GM19351 (cell line): ENCODE data around the gene LUC7L3.
"Not testable (repeated sequence)": the region's sequence is repeated elsewhere in the genome, so short reads cannot be mapped to it uniquely, and the experiment has no call there.

Experiments used
- ATAC-seq: cut with Tn5 transposase; IDR thresholded peaks from one replicate; pipeline ENCODE4 v1.9.1; 2021; ENCODE audit warnings: mild to moderate bottlenecking, moderate library complexity; ENCODE audit not compliant: unreplicated experiment

Gene LUC7L3, protein sequence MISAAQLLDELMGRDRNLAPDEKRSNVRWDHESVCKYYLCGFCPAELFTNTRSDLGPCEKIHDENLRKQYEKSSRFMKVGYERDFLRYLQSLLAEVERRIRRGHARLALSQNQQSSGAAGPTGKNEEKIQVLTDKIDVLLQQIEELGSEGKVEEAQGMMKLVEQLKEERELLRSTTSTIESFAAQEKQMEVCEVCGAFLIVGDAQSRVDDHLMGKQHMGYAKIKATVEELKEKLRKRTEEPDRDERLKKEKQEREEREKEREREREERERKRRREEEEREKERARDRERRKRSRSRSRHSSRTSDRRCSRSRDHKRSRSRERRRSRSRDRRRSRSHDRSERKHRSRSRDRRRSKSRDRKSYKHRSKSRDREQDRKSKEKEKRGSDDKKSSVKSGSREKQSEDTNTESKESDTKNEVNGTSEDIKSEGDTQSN

DNA sequence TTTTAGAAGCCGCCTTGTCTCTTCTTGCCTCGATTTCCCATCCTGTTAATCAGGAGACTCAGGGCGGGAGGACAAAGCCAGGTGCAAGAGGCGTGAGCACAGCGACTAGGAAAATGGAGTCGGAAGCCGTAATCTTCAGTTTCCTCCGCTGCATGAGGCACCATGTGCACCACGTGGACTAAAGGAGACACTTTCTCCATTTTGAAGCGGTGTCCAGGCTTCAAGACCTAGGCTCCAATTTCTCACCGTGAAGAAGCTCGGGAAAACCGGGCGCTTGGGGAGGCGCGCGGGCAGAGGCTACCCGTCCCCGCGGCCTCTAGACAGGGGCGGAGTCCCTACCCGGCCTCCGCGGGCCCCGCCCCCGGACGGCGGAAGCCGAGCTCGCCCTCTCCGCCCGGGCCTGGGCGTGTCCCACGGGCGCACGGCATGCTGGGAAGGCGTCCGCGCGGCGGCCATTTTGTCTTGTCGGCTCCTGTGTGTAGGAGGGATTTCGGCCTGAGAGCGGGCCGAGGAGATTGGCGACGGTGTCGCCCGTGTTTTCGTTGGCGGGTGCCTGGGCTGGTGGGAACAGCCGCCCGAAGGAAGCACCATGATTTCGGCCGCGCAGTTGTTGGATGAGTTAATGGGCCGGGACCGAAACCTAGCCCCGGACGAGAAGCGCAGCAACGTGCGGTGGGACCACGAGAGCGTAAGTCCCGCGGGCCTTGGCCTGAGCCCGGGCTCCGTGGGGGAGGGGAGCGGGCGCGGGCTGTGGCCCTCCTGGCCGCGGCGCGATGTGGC, at the start of gene LUC7L3:
LUC7L3 (plus strand) TSS at position 460 of the 780 bp plus-strand sequence; CDS start at position 590, 130 bp downstream.
- peak; percentile 90 for ATAC-seq

DNA sequence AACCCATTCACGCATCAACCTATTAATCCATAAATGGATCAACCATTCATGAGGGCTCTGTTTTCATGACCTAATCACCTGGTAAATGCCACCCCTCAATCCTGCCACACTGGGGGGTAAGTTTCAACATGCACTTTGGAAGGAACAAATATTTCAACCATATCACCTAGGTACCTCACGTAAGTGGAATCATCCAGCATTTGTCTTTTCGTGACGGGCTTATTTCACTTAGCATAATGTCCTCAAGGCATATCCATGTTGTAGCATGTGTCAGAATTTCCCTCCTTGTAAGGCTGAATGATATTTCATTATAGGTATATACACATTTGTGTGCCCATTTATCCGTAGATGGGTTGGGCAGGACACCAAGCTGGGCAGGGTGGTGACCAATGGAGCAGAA, 47.3 kb upstream of the LUC7L3 start:
- no peak for ATAC-seq

DNA sequence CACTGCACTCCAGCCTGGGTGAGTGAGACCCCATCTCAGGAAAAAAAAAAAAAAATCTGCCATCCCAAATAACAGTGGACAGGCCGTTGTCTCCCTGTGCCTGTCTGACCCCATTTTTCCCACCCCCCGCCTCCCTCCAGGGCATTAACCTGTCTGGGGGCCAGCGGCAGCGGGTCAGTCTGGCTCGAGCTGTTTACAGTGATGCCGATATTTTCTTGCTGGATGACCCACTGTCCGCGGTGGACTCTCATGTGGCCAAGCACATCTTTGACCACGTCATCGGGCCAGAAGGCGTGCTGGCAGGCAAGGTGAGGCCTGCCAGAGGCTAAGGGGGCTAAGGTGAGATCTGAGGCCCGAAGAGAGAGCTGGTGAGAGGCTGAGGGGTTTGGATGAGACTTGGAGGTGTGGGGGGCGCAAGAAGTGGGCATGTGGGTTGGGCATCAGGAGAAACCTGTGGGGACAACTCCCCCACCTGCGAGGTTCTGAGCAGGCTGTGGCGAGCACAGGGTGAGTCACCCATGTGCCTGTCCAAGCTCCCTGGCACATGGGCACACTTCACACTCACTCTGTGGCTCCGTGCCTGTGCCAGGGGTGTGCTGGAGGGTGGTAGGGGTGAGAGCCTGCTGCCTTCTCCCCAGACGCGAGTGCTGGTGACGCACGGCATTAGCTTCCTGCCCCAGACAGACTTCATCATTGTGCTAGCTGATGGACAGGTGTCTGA, 46.4 kb upstream of the LUC7L3 start:
- ATAC-seq = no peak

DNA sequence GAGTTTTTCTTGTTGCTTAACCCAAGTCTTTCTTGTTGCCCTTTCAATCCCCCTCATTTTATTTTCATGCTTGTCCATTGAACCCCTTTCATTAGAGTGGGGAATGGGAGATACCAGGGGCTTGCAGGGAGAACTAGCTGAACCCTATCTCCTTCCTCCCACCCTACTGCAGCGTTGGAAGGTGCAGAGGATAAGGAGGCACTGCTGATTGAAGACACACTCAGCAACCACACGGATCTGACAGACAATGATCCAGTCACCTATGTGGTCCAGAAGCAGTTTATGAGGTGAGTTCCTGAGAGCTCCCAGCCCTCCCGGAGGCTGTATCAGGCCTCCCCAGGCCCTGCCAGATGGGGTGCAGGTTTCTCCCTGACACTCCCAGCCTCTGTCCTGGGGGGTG, 44.2 kb upstream of the LUC7L3 start:
- no peak for ATAC-seq

DNA sequence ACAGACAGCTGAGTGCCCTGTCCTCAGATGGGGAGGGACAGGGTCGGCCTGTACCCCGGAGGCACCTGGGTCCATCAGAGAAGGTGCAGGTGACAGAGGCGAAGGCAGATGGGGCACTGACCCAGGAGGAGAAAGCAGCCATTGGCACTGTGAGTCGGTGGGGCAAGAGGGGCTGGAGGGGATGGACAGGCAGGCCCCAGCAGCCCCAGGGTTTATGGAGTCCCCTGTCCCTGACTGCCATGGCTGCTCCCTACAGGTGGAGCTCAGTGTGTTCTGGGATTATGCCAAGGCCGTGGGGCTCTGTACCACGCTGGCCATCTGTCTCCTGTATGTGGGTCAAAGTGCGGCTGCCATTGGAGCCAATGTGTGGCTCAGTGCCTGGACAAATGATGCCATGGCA, 43.8 kb upstream of the LUC7L3 start:
- ATAC-seq = no peak

DNA sequence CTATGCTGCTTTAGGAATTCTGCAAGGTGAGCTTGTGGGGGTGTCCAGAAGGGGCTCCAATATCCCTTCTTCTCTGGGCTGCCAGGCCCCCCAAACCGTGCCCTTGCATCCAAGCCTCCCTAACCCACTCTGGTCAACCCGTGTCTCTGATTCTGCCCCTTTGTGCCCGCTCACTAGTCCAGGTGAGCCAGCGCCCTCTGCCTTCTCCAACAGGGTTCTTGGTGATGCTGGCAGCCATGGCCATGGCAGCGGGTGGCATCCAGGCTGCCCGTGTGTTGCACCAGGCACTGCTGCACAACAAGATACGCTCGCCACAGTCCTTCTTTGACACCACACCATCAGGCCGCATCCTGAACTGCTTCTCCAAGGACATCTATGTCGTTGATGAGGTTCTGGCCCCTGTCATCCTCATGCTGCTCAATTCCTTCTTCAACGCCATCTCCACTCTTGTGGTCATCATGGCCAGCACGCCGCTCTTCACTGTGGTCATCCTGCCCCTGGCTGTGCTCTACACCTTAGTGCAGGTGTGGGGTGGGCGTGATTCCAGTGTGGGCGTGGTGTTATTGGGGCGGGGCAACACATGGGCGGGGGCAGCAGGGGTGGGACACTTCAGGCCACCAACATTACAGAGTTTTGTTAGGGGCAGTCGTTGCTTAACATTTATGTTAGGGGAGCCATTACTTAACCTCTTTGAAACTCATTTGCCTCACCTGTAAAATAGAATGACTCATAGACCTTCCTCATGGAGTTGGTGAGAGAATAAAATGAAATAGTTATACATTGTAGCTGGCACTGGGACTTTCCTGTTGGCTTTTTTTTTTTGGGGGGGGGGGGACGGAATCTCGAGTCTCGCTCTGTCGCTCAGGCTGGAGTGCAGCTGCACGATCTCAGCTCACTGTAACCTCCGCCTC, 43.1 kb upstream of the LUC7L3 start:
- ATAC-seq = no peak

DNA sequence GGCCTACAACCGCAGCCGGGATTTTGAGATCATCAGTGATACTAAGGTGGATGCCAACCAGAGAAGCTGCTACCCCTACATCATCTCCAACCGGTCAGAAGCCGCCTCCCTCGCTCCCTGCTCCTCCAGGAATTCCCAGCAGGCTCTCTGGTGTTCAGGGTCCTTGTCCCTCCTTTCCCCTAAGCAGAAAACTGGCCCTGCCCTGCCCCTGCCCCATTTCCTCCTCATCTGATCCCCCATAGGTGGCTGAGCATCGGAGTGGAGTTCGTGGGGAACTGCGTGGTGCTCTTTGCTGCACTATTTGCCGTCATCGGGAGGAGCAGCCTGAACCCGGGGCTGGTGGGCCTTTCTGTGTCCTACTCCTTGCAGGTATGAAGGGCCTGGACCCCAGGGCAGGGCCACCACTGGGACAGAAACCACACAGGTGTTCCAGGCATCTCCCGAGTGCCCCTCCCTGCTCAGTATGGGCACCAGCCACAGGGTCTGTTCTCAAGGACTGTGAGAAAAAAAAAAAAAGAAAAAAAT, 41.5 kb upstream of the LUC7L3 start:
- ATAC-seq = no peak

DNA sequence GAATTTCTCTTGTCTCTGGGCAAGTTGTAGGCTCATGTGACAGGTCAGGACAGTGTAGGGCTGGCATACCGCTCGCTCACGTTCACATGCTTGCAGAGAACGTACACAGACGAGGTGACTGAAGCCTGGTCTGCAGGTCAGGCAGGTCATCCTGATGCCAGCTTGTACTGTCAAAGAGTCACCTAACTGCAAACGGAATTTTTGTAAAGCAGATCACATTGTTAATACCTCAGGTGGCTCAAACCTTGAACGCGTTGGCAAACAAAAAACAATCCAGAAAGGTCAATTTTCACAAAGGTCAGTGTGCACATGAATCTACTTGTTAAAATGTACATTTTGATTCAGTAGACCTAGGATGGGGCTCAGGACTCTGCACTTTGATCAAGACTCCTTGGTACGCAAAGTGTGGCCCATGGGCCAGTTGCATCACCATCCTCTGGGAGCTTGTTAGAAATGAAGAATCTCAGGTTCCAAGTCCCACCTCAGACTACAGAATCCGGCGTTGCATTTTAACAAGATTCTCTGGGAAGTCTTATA, 40.3 kb upstream of the LUC7L3 start:
- ATAC-seq = no peak

DNA sequence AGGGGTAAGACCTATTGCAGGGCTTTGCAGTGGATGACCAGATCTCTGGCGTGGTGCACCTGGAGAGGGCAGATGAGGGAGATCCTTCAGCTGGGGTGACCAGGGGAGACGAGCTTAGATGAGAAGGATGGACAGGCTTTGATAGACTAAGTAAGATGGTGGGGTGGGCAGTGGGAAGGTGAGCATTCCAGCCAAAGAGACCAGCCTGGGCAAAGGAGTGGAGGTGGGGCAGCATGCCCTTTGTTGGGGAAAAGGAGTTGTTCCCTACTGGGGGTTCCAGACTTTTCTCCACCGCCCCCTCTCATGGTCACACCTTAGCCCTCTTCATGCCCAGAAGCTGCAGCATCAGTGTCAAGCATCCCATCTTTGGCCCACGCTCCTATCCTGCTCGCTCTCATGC, 39.3 kb upstream of the LUC7L3 start:
- ATAC-seq = no peak

DNA sequence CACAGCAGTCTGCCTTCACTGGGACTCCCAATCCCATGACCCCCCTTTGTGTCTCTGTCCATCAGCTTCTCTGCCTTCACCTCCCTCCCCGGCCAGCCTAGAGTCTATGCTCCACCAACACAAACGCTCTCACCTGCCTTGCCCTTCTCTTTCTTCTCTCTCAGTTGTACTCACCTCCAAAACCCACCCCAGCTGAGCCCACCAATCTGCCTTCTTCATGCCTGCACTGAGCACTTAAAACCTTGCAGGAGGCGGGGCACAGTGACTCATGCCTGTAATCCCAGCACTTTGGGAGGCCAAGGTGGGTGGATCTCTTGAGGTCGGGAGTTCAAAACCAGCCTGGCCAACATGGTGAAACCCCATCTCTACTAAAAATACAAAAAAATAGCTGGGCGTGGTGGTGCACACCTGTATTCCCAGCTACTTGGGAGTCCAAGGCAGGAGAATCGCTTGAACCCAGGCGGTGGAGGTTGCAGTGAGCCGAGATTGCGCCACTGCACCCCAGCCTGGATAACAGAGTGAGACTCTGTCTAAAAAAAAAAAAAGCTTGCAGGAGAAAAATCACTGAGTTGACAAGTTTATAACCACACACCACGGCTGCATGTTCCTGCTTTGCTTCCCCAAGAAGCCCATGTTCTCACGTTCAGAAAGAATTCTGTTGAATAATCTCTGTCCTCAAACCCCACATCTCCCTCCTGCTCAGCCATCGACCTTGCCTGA, 38.7 kb upstream of the LUC7L3 start:
- ATAC-seq = not testable (repeated sequence)

DNA sequence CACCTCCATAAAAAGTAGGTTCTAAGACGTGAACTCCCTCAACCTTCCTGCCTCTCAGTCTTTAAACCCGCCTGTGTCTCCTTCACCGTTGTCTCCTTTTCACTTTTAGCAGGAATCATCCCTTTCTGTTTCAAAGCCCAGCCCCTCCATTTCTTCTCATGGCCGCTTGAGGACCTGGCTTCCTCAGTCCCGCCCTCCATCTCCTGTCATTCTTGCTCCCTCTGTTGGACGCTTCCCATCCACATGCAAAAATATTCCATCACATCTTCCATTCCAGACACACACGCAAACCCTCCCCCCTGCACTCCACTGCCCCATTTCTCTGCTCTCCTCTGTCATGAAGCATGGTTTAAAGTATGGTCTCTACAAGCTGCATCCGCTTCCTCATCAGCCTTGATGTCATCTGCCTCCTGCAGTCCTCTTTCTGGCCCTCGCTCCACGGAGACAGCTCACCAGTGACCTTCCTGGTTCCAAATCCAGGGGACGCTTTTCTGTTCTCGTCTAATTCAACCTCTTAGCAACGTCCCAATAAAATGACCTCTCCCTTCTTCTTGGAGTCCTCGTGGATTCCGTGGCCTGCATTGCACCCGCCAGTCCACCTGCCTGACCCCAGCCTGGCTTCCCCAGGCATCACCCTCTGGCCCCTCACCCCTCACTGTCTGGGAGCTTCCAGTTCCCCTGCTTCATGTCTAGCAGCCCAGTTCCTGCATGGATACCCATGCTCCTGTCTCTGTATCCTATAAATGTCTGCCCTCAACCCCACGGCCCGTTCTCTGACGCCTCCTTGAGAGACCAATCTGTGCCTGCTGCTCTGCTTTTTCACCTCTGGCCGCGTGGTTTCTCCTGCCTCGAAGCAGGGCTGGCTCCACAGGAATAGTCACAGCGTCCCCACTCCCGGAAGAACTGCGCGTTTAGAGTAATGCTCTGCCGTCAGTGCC, 37.9 kb upstream of the LUC7L3 start:
- no peak for ATAC-seq

DNA sequence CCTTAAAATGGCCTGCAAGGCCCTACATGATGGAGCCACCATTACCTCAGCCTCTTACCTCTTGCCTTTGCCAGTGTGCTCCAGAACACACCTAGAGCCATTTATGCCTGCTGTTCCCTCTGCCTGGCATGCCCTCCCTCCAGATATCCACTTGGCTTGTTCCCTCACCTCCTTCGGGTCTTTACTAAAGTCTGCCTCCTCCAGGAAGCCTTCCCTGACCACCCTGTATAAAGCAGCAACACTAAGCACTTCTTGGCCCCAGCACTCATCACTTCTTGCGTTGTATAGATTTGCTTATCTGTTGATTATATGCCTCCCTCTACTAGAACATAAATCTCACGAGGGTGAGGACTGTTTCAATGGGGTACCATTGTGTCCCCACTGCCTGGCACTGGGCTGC, 37.0 kb upstream of the LUC7L3 start:
- ATAC-seq = no peak

DNA sequence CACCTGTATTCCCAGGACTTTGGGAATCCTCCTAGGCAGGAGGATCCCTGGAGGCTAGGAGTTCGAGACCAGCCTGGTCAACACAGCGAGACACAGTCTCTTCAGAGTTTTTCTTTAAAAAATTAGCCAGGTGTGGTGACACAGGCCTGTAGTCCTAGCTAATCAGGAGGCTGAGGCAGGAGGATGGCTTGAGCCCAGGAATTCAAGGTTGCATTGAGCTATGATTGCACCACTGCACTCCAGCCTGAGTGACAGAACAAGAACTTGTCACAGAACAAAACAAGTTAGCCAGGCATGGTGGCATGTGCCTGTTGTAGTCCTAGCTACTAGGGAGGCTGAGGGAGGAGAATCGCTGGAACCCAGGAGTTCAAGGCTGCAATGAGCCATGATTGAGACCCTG, 36.5 kb upstream of the LUC7L3 start:
- ATAC-seq = no peak

DNA sequence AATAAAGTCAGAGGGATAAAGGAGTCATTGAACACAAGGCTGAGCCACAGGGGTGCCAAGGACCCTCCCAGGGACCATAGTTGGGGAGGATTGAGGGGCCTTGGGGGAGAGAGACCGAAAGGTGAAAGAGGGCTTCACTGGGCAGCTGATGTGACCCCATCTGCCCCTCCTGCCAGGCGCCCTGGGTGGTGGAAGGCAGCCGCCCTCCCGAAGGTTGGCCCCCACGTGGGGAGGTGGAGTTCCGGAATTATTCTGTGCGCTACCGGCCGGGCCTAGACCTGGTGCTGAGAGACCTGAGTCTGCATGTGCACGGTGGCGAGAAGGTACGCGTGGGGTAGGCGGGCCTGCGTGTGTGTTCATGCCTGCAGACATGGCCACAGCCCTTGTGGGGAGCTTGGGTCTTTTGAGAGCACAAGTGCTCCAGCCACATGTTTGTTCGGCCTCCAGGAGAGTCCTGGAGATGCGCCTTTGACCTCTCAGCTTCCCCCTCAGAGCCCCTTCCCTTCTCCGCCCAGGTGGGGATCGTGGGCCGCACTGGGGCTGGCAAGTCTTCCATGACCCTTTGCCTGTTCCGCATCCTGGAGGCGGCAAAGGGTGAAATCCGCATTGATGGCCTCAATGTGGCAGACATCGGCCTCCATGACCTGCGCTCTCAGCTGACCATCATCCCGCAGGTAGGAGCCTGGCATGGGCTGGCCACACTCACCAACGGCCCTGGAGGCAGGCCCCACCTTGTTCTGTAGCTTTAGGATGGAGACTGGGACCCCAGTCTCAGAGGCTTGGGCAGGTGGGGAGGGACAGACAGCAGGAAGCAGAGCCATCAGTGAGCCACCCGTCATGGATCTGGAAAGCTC, 35.7 kb upstream of the LUC7L3 start:
- no peak for ATAC-seq

DNA sequence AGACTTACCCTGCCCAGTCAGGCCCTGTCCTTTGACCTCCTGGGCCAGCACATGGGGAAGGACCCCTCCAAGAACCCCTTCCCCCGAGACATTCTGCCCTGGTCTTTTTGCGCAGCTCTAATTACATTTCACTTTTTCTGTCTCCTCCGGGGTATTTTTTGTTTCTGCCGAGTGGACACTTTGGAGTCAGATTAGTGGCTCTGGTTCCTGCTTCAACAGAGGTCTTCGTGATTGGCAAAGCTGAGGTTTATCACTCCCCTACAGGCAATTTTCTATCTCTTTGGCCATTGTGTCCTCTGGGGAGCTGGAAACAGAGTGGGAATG, 35.2 kb upstream of the LUC7L3 start:
- no peak for ATAC-seq

DNA sequence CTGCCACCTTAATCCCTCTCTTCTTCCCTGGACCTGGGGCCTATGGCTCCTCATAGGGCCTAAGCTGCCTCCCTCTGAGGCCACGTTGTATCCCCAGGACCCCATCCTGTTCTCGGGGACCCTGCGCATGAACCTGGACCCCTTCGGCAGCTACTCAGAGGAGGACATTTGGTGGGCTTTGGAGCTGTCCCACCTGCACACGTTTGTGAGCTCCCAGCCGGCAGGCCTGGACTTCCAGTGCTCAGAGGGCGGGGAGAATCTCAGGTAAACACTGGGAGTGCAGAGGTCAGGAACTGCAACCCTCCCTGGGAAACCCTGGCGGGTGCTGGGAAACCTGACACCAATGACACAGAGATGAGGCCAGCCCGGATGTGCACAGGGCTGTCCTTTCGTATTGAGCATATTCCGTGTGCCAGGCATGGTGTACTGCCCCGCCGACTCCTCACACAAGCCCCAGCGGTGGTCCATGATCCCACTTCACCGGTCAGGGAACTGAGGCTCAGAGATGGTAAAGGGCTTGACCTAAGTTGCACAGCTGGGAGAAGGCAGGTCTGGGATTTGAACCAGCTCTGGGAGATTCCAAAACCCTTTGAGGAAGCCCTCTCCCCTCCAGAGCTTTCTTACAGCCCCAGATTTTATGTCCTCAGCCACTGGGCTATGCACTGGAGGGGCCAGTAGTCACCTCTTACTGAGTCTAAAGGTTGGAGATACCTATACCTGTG, 34.6 kb upstream of the LUC7L3 start:
- ATAC-seq = no peak

DNA sequence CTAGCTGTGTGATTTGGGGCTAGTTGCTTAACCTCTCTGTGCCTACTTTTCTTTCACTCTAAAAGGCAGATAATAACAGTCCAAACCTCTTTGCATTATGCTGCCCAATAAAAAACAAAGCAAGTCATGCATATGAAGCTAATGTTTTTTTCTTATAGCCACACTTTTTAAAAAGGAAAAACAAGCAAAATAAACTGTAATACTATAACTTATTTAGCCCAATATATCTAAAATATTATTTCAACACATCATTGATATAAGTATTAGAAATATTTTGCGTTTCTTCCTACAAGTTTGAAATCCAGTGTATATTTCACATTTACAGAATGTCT, 34.1 kb upstream of the LUC7L3 start:
- no peak for ATAC-seq
